OCI-LY1 (cell line): ENCODE measurements around the gene CPAMD8.

Experiments
- H2AFZ ChIP-seq: fragments of 200-600 bp; sonication (generic), shearing (Covaris generic); 2 replicates; pipeline ENCODE4 v1.6.0; 2014; ENCODE audit warnings: antibody characterized with exemption, mild to moderate bottlenecking, low read length
- H3F3A ChIP-seq: fragments of 200-600 bp; sonication (generic), shearing (Covaris generic); 2 replicates; pipeline ENCODE4 v1.6.0; 2014; ENCODE audit warnings: mild to moderate bottlenecking, antibody characterized with exemption, low read length, moderate library complexity; ENCODE audit not compliant: insufficient read depth
- H3K27ac ChIP-seq: fragments of 200-600 bp; sonication (generic); 2 replicates; pipeline ENCODE4 v1.5.1; 2014; ENCODE audit warnings: low read length, mixed run types, mild to moderate bottlenecking, low read depth; ENCODE audit not compliant: poor library complexity, severe bottlenecking
- H3K27me3 ChIP-seq: fragments of 200-600 bp; sonication (generic); 2 replicates; pipeline ENCODE4 v1.6.0; 2014; ENCODE audit warnings: antibody characterized with exemption, mild to moderate bottlenecking, low read length, moderate library complexity; ENCODE audit not compliant: insufficient read depth
- H3K36me3 ChIP-seq: fragments of 200-600 bp; sonication (generic); 2 replicates; pipeline ENCODE4 v1.6.1; 2014; ENCODE audit warnings: mild to moderate bottlenecking, antibody characterized with exemption, low read length, moderate library complexity, mixed read lengths; ENCODE audit not compliant: insufficient read depth
- H3K4me1 ChIP-seq: fragments of 200-600 bp; sonication (generic); 2 replicates; pipeline ENCODE4 v1.5.1; 2014; ENCODE audit warnings: mild to moderate bottlenecking, low read length, moderate library complexity; ENCODE audit not compliant: insufficient read depth, severe bottlenecking
- H3K4me2 ChIP-seq: fragments of 200-600 bp; sonication (generic), shearing (Covaris generic); 2 replicates; pipeline ENCODE4 v1.6.1; 2014; ENCODE audit warnings: low read length
- H3K4me3 ChIP-seq: fragments of 200-600 bp; sonication (generic); 2 replicates; pipeline ENCODE4 v1.5.1; 2014; ENCODE audit warnings: low read length, low read depth, mild to moderate bottlenecking, mixed read lengths; ENCODE audit not compliant: poor library complexity, severe bottlenecking
- H3K79me2 ChIP-seq: fragments of 200-600 bp; shearing (Covaris generic); 2 replicates; pipeline ENCODE4 v1.6.1; 2016; ENCODE audit warnings: mixed run types, low read length, mixed read lengths; ENCODE audit not compliant: insufficient read depth
- H3K9ac ChIP-seq: fragments of 200-600 bp; sonication (generic), shearing (Covaris generic); 2 replicates; pipeline ENCODE4 v1.6.1; 2014; ENCODE audit warnings: mild to moderate bottlenecking, low read length, mixed read lengths
- H3K9me2 ChIP-seq: fragments of 200-600 bp; sonication (generic), shearing (Covaris generic); 2 replicates; pipeline ENCODE4 v1.6.1; 2014; ENCODE audit warnings: low read depth, mild to moderate bottlenecking, low read length, mixed read lengths
- H3K9me3 ChIP-seq: fragments of 200-600 bp; shearing (Covaris generic); 2 replicates; pipeline ENCODE4 v1.6.1; 2014; ENCODE audit warnings: low read length, mixed read lengths
- H4K20me1 ChIP-seq: fragments of 200-600 bp; sonication (generic), shearing (Covaris generic); 2 replicates; pipeline ENCODE4 v1.6.0; 2016; ENCODE audit warnings: mild to moderate bottlenecking, low read length; ENCODE audit not compliant: insufficient read depth
- CTCF ChIP-seq: fragments of 200-600 bp; sonication (generic), shearing (Covaris generic); IDR thresholded peaks from 2 replicates; pipeline ENCODE4 v1.5.1; 2017; ENCODE audit warnings: mild to moderate bottlenecking, antibody characterized with exemption, low read length, moderate library complexity, mixed read lengths
- EZH2 ChIP-seq: fragments of 200-600 bp; sonication (generic), shearing (Covaris generic); IDR thresholded peaks from 2 replicates; pipeline ENCODE4 v1.8.0; 2017; ENCODE audit warnings: borderline replicate concordance, mixed run types, mild to moderate bottlenecking, antibody characterized with exemption, low read length, moderate library complexity, mixed read lengths

Gene CPAMD8

GRCh38 chr19:17045907-17046502, 19.4 kb upstream of the CPAMD8 start:
- H3K4me2 ChIP-seq: no peak overlapping the region
- no peaks in the 10 kb centered on the region for H3K79me2 ChIP-seq
- H3K9me2 ChIP-seq: no peaks in the 10 kb centered on the region
- H3K9me3 ChIP-seq: no peaks in the 10 kb centered on the region
- H2AFZ ChIP-seq: no peak overlapping the region
- H3K9ac ChIP-seq: no peak overlapping the region
- H3F3A ChIP-seq: no peaks in the 10 kb centered on the region
- peaks cover 39% of the 10 kb centered on the region for H3K36me3 ChIP-seq
- no peak overlapping the region for H3K4me3 ChIP-seq
- H4K20me1 ChIP-seq: no peaks in the 10 kb centered on the region
- no peaks in the 10 kb centered on the region for H3K27me3 ChIP-seq
- no peak for TF ChIP-seq CTCF
- no peak for TF ChIP-seq EZH2
- H3K4me1 ChIP-seq: no peaks in the 10 kb centered on the region
- H3K27ac ChIP-seq: no peak overlapping the region

GRCh38 chr19:17043744-17044143, 17.1 kb upstream of the CPAMD8 start:
- Histone ChIP-seq H3K9ac (no peak overlapping the region), H2AFZ (no peak overlapping the region), H4K20me1 (no peaks in the 10 kb centered on the region), H3F3A (no peaks in the 10 kb centered on the region), H3K9me3 (no peaks in the 10 kb centered on the region), H3K4me1 (no peaks in the 10 kb centered on the region), H3K79me2 (no peaks in the 10 kb centered on the region), H3K4me2 (no peak overlapping the region), H3K27ac (no peak overlapping the region), H3K36me3 (peaks cover 16% of the 10 kb centered on the region), H3K4me3 (no peak overlapping the region), H3K27me3 (no peaks in the 10 kb centered on the region), H3K9me2 (no peaks in the 10 kb centered on the region)
- TF ChIP-seq EZH2 (no peak), CTCF (no peak)

GRCh38 chr19:17041976-17042375, 15.4 kb upstream of the CPAMD8 start:
- Histone ChIP-seq H3K4me3 (no peak overlapping the region), H3K9me3 (no peaks in the 10 kb centered on the region), H3K4me1 (no peaks in the 10 kb centered on the region), H2AFZ (no peak overlapping the region), H3K27me3 (no peaks in the 10 kb centered on the region), H3K4me2 (no peak overlapping the region), H3K27ac (no peak overlapping the region), H3K36me3 (no peaks in the 10 kb centered on the region), H3K79me2 (no peaks in the 10 kb centered on the region), H4K20me1 (no peaks in the 10 kb centered on the region), H3K9me2 (no peaks in the 10 kb centered on the region), H3K9ac (no peak overlapping the region), H3F3A (no peaks in the 10 kb centered on the region)
- TF ChIP-seq EZH2 (no peak), CTCF (no peak)
